GM18907 (cell line): Measurements from ENCODE around the gene SSBP3.
"Not testable (repeated sequence)": the region's sequence is repeated elsewhere in the genome, so short reads cannot be mapped to it uniquely, and the experiment has no call there.

Experiments used
- ATAC-seq: cut with Tn5 transposase; IDR thresholded peaks from one replicate; pipeline ENCODE4 v1.9.1; 2021; ENCODE audit warnings: mild to moderate bottlenecking, moderate library complexity; ENCODE audit not compliant: unreplicated experiment

Gene SSBP3

DNA sequence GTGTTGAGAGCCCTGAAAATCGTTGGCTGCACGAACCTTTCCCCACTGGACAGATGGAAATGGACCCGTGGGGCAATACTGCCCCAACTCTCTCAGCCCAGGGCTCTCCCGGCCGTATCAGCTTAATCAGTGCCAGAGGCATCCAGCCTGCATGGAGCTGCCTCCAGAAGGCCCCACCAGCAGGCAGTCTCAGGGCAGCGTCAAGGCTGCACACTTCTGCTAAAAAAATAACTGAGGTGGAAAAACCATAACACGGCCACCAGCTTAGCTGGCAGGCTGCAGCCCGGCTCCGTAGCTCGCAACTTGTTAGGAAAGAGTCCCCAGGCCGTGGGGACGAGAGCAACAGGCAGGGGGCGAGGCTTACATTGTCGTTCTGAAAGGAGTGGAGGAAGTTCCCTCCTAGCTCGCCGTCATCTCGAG is 178.3 kb downstream of the SSBP3 start:
- ATAC-seq, result no peak

GRCh38 chr1:54227091-54227602 is 179.0 kb downstream of the SSBP3 start:
- no peak for ATAC-seq

DNA sequence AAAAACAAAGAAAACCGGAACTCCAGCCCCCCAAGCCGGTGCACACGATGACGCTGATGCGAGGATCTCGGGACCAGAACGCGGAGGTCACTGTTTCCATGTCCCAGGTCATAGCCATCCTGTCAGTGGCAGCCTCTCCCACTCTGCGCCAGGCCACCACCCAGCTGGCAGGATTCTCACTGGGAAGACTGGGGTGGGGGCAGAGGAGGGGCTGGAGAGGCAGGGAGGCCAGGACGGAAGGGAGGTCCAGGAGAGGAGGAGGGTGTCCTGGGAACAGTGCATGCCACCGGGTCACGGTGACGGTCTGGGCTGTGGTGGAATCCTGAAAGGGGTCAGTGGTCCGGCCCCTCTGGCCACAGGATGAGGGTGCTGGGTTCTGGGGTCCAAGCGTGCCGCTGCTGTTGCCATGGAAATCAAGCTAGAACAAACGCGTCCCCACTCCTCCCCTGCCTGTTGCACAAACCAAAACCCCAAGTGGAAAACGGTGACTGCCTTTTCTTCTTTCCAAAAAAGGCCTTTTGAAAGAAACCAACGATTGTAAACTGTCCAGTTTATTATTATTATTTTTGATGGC is 180.1 kb downstream of the SSBP3 start:
- no peak for ATAC-seq

GRCh38 chr1:54225378-54225777 is 180.8 kb downstream of the SSBP3 start:
- no peak for ATAC-seq

- ATAC-seq, result no peak
Observed at GRCh38 chr1:54224233-54224632, 182.0 kb downstream of the SSBP3 start.

DNA sequence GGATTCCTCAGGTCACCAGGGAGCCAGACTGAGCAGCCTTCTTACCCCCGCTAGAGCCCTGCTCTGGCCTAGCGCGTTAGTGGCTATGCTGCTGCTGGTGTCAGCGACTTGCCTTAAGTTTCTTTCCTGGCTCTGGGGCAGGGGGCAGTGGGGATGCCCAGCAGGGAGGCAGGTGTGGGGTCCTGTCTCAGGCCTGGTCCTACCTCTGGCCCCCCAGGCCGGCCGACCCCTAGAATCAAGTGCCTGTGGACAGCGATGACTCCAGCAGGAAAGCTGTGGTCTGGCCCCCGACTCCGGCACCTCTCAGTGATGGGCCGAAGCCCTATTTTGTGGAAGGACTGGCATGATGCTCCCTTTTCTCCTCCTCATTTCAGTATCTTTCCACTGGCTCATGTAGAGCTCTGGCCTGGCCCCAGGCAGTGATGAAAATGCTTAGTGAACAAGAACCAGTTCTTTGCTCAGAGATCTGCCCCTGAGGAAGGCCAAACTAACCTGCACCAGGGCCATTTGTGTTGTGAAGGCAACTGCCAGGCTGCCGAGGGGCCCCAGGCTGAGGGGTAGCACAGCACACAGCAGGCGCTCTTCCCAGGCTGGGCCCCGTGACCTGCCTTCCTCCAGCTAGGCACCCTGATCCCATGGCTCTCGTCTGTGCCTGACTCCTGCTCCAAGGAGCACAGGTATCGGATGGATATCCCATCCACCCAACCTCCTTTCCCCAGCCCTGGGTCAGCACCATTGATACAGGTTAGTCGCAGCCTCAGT is 182.6 kb downstream of the SSBP3 start:
- no peak for ATAC-seq

- no peak for ATAC-seq
Observed at GRCh38 chr1:54222711-54223110, 183.5 kb downstream of the SSBP3 start.

- no peak for ATAC-seq
Observed at GRCh38 chr1:54221867-54222484, 184.2 kb downstream of the SSBP3 start.

GRCh38 chr1:54221113-54221834 is 184.9 kb downstream of the SSBP3 start:
- ATAC-seq, result no peak

DNA sequence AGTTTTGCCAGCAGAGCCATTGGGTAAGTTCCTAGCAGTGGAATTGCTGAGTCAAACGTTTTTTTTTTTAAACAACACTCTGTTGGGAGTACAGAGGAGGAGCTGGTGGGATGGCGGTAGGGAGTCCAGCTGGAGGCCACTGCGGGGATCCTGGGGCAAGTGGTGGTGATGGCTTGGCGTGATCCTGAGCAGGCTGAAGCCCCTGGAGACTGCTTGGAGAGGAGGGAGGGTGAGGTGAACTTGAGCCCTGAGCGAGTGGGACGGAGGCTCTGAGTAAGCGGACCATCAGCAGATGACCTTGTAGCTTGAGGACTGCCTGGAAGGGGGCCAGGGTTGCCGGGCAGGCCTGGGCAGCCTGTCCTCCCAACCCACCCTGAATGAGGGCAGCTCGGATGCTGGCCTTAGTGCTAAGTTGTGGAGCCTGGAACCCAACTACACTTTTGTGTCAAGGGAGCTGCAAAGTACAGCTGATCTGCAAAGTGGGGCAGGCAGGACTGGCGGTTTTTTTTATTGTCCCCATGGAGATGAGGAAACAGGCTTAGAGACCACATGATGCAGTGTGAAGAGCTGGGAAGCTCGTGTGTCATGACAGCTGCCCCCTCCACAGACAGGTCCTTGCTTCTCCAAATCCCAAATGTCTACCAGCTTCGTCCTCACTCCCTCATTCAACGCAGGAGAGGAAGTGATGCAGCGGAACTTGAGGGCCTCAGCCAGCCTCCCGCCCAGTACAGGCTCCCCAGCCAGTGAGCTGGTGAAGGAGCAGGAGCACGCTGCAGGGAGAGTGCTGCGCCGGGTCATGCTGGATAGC is 186.0 kb downstream of the SSBP3 start:
- no peak for ATAC-seq

DNA sequence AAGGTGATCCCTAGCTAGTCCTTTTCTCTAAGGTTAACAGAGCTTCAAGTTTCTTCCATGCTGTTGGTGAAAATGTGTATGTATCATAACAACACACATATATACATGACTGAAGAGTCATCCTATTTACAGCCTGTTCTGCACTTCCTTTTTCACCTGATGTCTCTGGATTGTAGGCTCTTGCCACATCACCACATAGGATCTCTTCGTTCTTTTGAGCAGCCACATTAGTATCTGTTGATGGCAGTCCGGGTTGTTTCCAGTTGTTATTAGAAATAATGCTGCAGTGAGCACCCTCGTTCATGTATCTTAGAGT is 186.5 kb downstream of the SSBP3 start:
- ATAC-seq, result no peak

- ATAC-seq, result no peak
Observed at GRCh38 chr1:54218883-54219687, 187.1 kb downstream of the SSBP3 start.

DNA sequence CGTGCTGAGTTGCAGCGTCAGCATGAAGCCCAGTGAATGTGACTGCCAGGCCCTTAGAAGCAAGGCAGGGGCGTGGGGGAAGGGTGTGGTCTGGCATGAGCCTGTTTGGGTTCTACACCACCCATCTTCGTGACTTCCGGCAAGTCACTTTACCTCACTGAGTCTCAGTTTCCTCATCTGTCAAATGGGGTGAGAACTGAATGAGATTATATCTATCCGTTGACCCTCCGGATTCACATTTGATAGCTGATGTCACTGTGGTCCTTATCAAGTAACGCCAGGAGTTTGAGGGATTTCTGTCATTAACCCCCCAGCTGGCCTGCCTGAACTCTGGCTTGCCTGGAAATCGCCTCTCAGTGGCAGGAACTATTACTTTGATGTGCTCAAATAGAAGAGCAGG is 190.7 kb downstream of the SSBP3 start:
- ATAC-seq, result no peak

- no peak for ATAC-seq
Observed at GRCh38 chr1:54212872-54213271, 193.3 kb downstream of the SSBP3 start.

GRCh38 chr1:54207896-54208295 is 198.3 kb downstream of the SSBP3 start:
- not testable (repeated sequence) for ATAC-seq

- ATAC-seq, result no peak
Observed at GRCh38 chr1:54207287-54207686, 198.9 kb downstream of the SSBP3 start.

DNA sequence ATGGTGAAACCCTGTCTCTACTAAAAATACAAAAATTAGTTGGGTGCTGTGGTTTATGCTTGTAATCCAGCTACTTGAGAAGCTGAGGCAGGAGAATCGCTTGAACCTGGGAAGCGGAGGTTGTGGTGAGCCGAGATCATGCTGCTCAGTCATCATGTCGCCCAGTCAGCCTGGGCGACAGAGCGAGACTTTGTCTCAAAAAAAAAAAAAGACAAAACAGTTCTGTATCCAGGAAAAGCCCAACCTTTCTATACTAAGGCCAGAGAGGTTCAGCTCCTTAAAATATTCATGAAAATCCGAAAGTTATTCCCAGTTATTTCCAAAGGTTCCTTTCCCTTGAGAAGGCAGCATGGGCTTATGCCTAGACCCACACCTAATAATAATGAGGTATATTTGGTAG is 202.0 kb downstream of the SSBP3 start:
- ATAC-seq, result no peak

GRCh38 chr1:54200519-54200997 is 205.6 kb downstream of the SSBP3 start:
- ATAC-seq, result no peak

GRCh38 chr1:54199765-54200518 is 206.3 kb downstream of the SSBP3 start, which contains the start of the genes CYB5RL and MRPL37:
CYB5RL (minus strand) TSS chr1:54200030; CDS start chr1:54195616, 4,414 bp downstream.
MRPL37 (plus strand) TSS chr1:54200167; CDS start chr1:54200244, 77 bp downstream.
- peak; percentile 96 for ATAC-seq
